Measurements from ENCODE around the gene UFM1. TPM values are rescaled to one million over a fixed set of nuclear protein-coding genes. Genes with fewer than 3 reads are reported as not detected.

The UFM1 gene
- total and polyA plus RNA-seq, 3 donors from 2014 or later = 21.4 to 30.8 (median 26.5) TPM

GRCh38 chr13:38382946-38383345, 33.3 kb downstream of the UFM1 start:
- no peaks in the 10 kb centered on the region for H3K27me3 ChIP-seq
- intact Hi-C loops (cut with DNase I; ENCODE audit: low total_unique reads) = no loop called here
- WGBS, 2 donors = 90 to 96% methylated on average over 2 of the region's 2 CpGs
- H3K4me3 ChIP-seq = no peak overlapping the region
- H3K27ac ChIP-seq = no peak overlapping the region
- H3K36me3 ChIP-seq (ENCODE audit: low read depth, missing control alignments) = no peaks in the 10 kb centered on the region
- TF ChIP-seq CTCF (IDR thresholded peaks at IDR 0.05) = no peak
- no peak for TF ChIP-seq POLR2A (IDR thresholded peaks at IDR 0.05)
- DNase-seq = no peak
- no peaks in the 10 kb centered on the region for H3K9me3 ChIP-seq
- no peaks in the 10 kb centered on the region for H3K4me1 ChIP-seq

GRCh38 chr13:38384171-38384570, 34.5 kb downstream of the UFM1 start:
- WGBS, 2 donors = 56 to 70% methylated on average over 3 of the region's 3 CpGs
- intact Hi-C loops (cut with DNase I; ENCODE audit: low total_unique reads) = no loop called here
- H3K4me1 ChIP-seq = no peaks in the 10 kb centered on the region

GRCh38 chr13:38385153-38385891, 35.7 kb downstream of the UFM1 start:
- Histone ChIP-seq H3K27ac (no peak overlapping the region), H3K9me3 (no peaks in the 10 kb centered on the region), H3K27me3 (no peaks in the 10 kb centered on the region), H3K36me3 (ENCODE audit: low read depth, missing control alignments) (no peaks in the 10 kb centered on the region), H3K4me1 (no peaks in the 10 kb centered on the region), H3K4me3 (no peak overlapping the region)
- WGBS, 2 donors = 49 to 58% methylated on average over 9 of the region's 9 CpGs
- intact Hi-C loops (cut with DNase I; ENCODE audit: low total_unique reads) = no loop called here
- TF ChIP-seq CTCF (IDR thresholded peaks at IDR 0.05) (no peak), POLR2A (IDR thresholded peaks at IDR 0.05) (no peak)
- DNase-seq = no peak

More at GRCh38 chr13:38384171-38384570, 34.5 kb downstream of the UFM1 start:
- H3K27ac ChIP-seq = no peak overlapping the region
- no peaks in the 10 kb centered on the region for H3K9me3 ChIP-seq
- no peaks in the 10 kb centered on the region for H3K36me3 ChIP-seq (ENCODE audit: low read depth, missing control alignments)
- H3K27me3 ChIP-seq = no peaks in the 10 kb centered on the region
- TF ChIP-seq POLR2A (IDR thresholded peaks at IDR 0.05) (no peak), CTCF (IDR thresholded peaks at IDR 0.05) (no peak)
- no peak for DNase-seq
- H3K4me3 ChIP-seq = no peak overlapping the region

- Histone ChIP-seq H3K27ac (no peak overlapping the region), H3K4me1 (no peaks in the 10 kb centered on the region), H3K4me3 (no peak overlapping the region), H3K27me3 (no peaks in the 10 kb centered on the region), H3K36me3 (ENCODE audit: low read depth, missing control alignments) (no peaks in the 10 kb centered on the region), H3K9me3 (no peaks in the 10 kb centered on the region)
- no peak for DNase-seq
- no peak for TF ChIP-seq POLR2A (IDR thresholded peaks at IDR 0.05)
- TF ChIP-seq CTCF (IDR thresholded peaks at IDR 0.05) = no peak
- WGBS, 2 donors = 83 to 96% methylated on average over 1 of the region's 1 CpG
- intact Hi-C loops (cut with DNase I; ENCODE audit: low total_unique reads) = no loop called here
Measured at GRCh38 chr13:38386421-38386820, 36.8 kb downstream of the UFM1 start.

- TF ChIP-seq CTCF (IDR thresholded peaks at IDR 0.05) = no peak
- TF ChIP-seq POLR2A (IDR thresholded peaks at IDR 0.05) = no peak
- no peaks in the 10 kb centered on the region for H3K27me3 ChIP-seq
- H3K36me3 ChIP-seq (ENCODE audit: low read depth, missing control alignments) = no peaks in the 10 kb centered on the region
- no peaks in the 10 kb centered on the region for H3K4me1 ChIP-seq
- intact Hi-C loops (cut with DNase I; ENCODE audit: low total_unique reads) = no loop called here
- WGBS, 2 donors = 96 to 100% methylated on average over 2 of the region's 2 CpGs
- H3K27ac ChIP-seq = no peak overlapping the region
- no peak for DNase-seq
- no peaks in the 10 kb centered on the region for H3K9me3 ChIP-seq
- H3K4me3 ChIP-seq = no peak overlapping the region
Measured at GRCh38 chr13:38391341-38391740, 41.7 kb downstream of the UFM1 start.
